Measurements from ENCODE around the gene TRIM25.
A peak's percentile ranks its signal among the peaks of the same experiment; 100 is the strongest.

TRIM25 gene

GRCh38 chr17:56926270-56926669 is 12.4 kb upstream of the TRIM25 start:
- no peak for DNase-seq (ENCODE audit: low read depth)

GRCh38 chr17:56925088-56925487 is 11.2 kb upstream of the TRIM25 start:
- no peak for DNase-seq (ENCODE audit: low read depth)

- no peak for DNase-seq (ENCODE audit: low read depth)
Observed at GRCh38 chr17:56919717-56920116, 5.9 kb upstream of the TRIM25 start.

- no peak for DNase-seq (ENCODE audit: low read depth)
Observed at GRCh38 chr17:56918916-56919315, 5.1 kb upstream of the TRIM25 start.

GRCh38 chr17:56917559-56918296 is 3.9 kb upstream of the TRIM25 start:
- no peak for DNase-seq (ENCODE audit: low read depth)

- no peak for DNase-seq (ENCODE audit: low read depth)
Observed at GRCh38 chr17:56914581-56915273, 878 bp upstream of the TRIM25 start.

- peak; percentile 10 for DNase-seq (ENCODE audit: low read depth)
Observed at GRCh38 chr17:56913353-56913866, 439 bp downstream of the TRIM25 start.

- DNase-seq (ENCODE audit: low read depth) = no peak
Observed at GRCh38 chr17:56913000-56913311, 893 bp downstream of the TRIM25 start.

- no peak for DNase-seq (ENCODE audit: low read depth)
Observed at GRCh38 chr17:56912105-56912999, 1.5 kb downstream of the TRIM25 start.

- no peak for DNase-seq (ENCODE audit: low read depth)
Observed at GRCh38 chr17:56910509-56911235, 3.2 kb downstream of the TRIM25 start.

- DNase-seq (ENCODE audit: low read depth) = no peak
Observed at GRCh38 chr17:56909742-56910508, 3.9 kb downstream of the TRIM25 start.

GRCh38 chr17:56908001-56908542 is 5.8 kb downstream of the TRIM25 start:
- no peak for DNase-seq (ENCODE audit: low read depth)

GRCh38 chr17:56903560-56903959 is 10.3 kb downstream of the TRIM25 start:
- DNase-seq (ENCODE audit: low read depth) = no peak

GRCh38 chr17:56902348-56902747 is 11.5 kb downstream of the TRIM25 start:
- no peak for DNase-seq (ENCODE audit: low read depth)

- no peak for DNase-seq (ENCODE audit: low read depth)
Observed at GRCh38 chr17:56899403-56899802, 14.4 kb downstream of the TRIM25 start.

- DNase-seq (ENCODE audit: low read depth) = no peak
Observed at GRCh38 chr17:56898874-56899273, 15.0 kb downstream of the TRIM25 start.

- DNase-seq (ENCODE audit: low read depth) = no peak
Observed at GRCh38 chr17:56897646-56898424, 16.0 kb downstream of the TRIM25 start.

GRCh38 chr17:56896968-56897359 is 16.9 kb downstream of the TRIM25 start:
- no peak for DNase-seq (ENCODE audit: low read depth)

GRCh38 chr17:56896217-56896967 is 17.5 kb downstream of the TRIM25 start:
- no peak for DNase-seq (ENCODE audit: low read depth)
